Measurements from ENCODE around the gene MLF2. TPM values are rescaled to one million over a fixed set of nuclear protein-coding genes. Genes with fewer than 3 reads are reported as not detected.

Gene MLF2
- total and polyA plus RNA-seq, 2 of the 13 experiments (the other 11 are each of a cell fraction or from before 2014, with no cell fraction given) = 88.1 to 167 TPM

DNA sequence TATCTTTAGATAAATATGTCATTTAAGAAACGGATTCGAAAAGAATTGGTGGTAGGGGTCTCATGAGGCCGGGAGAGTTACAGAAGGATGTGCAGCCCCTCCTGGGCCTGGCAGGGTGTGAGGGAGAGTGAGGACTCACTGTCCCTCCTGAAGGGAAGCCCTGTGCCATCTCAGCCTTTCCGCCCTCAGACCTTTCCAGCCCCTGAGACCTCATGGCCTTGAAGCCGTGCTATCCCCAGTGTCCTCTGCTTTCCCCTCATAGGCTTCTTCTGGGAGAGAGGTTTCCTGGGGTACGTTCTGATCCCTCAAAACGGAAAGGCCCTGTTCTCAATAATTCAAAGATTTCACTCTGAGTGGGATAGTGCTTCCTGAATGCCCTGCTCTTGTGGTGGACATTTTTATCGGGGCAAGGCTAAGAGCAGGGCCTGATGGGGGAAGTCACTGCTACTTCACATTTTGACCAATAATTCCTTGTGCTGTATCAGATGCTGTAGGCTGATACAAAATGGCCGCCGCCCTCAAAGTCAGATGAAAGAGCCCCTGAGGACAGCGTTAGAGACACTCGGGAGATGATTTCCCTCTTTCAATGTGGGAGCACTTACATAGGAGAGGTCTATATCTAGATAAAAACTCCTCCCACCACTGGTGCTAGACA lies 37.7 kb upstream of the MLF2 start:
- Histone ChIP-seq H3K27me3 (ENCODE audit: control insufficient read depth in 1 of 2, insufficient read depth in 2 of 2, low read length in 2 of 2) (no peaks in the 10 kb centered on the region; a peak in 1 of 5 replicates), H4K20me1 (ENCODE audit: insufficient read depth, low read length) (no peaks in the 10 kb centered on the region), H3K27ac (ENCODE audit: extremely low read length, insufficient read depth, low read length) (no peak overlapping the region), H3K4me2 (ENCODE audit: low read depth, low read length) (no peak overlapping the region), H2AFZ (ENCODE audit: low read length) (no peak overlapping the region), H3K4me1 (ENCODE audit: insufficient read depth, low read length) (peaks cover 39% of the 10 kb centered on the region), H3K36me3 (replicated peaks in 1 of 2; ENCODE audit: control insufficient read depth in 1 of 2, insufficient read depth in 2 of 2, low read length in 2 of 2) (no peaks in the 10 kb centered on the region), H3K9me3 (ENCODE audit: low read length) (no peaks in the 10 kb centered on the region), H3K79me2 (ENCODE audit: insufficient read depth, low read length) (no peaks in the 10 kb centered on the region), H3K4me3 (replicated peaks in 1 of 3; ENCODE audit: insufficient read depth in 1 of 3, low read depth in 2 of 3, low read length in 3 of 3) (no peak overlapping the region), H3K9ac (ENCODE audit: insufficient read depth, low read depth, low read length) (no peak overlapping the region)
- no peak for ATAC-seq
- TF ChIP-seq SNRNP70 (IDR thresholded peaks at IDR 0.05; ENCODE audit: low read depth, low read length) (no peak), ASH2L (IDR thresholded peaks at IDR 0.05; ENCODE audit: insufficient read length, low read depth, low read length) (no peak), YEATS2 (CRISPR knock-in tag; IDR thresholded peaks at IDR 0.05; ENCODE audit: borderline replicate concordance) (no peak), GTF2F1 (IDR thresholded peaks at IDR 0.05; ENCODE audit: low read length) (no peak), KLF13 (CRISPR knock-in tag; IDR thresholded peaks at IDR 0.05) (no peak), HNF4G (IDR thresholded peaks at IDR 0.05; ENCODE audit: borderline replicate concordance, low read depth, low read length) (no peak), HNF4G (CRISPR knock-in tag; IDR thresholded peaks at IDR 0.05; ENCODE audit: borderline replicate concordance, low read depth) (no peak)
- TF ChIP-seq, protein P1, sequence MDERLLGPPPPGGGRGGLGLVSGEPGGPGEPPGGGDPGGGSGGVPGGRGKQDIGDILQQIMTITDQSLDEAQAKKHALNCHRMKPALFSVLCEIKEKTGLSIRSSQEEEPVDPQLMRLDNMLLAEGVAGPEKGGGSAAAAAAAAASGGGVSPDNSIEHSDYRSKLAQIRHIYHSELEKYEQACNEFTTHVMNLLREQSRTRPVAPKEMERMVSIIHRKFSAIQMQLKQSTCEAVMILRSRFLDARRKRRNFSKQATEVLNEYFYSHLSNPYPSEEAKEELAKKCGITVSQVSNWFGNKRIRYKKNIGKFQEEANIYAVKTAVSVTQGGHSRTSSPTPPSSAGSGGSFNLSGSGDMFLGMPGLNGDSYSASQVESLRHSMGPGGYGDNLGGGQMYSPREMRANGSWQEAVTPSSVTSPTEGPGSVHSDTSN (CRISPR knock-in tag; IDR thresholded peaks at IDR 0.05) = no peak
- TF ChIP-seq, protein P2, sequence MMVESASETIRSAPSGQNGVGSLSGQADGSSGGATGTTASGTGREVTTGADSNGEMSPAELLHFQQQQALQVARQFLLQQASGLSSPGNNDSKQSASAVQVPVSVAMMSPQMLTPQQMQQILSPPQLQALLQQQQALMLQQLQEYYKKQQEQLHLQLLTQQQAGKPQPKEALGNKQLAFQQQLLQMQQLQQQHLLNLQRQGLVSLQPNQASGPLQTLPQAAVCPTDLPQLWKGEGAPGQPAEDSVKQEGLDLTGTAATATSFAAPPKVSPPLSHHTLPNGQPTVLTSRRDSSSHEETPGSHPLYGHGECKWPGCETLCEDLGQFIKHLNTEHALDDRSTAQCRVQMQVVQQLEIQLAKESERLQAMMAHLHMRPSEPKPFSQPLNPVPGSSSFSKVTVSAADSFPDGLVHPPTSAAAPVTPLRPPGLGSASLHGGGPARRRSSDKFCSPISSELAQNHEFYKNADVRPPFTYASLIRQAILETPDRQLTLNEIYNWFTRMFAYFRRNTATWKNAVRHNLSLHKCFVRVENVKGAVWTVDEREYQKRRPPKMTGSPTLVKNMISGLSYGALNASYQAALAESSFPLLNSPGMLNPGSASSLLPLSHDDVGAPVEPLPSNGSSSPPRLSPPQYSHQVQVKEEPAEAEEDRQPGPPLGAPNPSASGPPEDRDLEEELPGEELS (CRISPR knock-in tag; IDR thresholded peaks at IDR 0.05) = no peak
- no TSS peak for BruUV-seq (replicated peaks)
- no peak for FAIRE-seq
- POLR2A ChIA-PET = interaction anchor here (1.5 kb wide), 1 partner anchor 38 kb away, joined by 6 read pairs; the partner anchor contains the start of gene MLF2
- intact Hi-C loops (cut with micrococcal nuclease; ENCODE audit: unreplicated experiment) (no loop called here), in situ Hi-C loops (cut with HindIII; ENCODE audit: extremely low pct_ligation_motif_present, low pct_unique_long_range_greater_than_20kb) (no loop called here)
- DNase-seq (ENCODE audit: low spot score) = no peak
- CTCF ChIA-PET (ENCODE audit: low intra/inter-chr PET ratio, low total read pairs) = no interaction called here
- 82% methylated on average over 11 of the region's 12 CpGs for WGBS (ENCODE audit: low lambda C conversion rate)
